HepG2 (cell line): ENCODE results near the gene PRM2. TPM values are rescaled to one million over a fixed set of nuclear protein-coding genes. Genes with fewer than 3 reads are reported as not detected.

Experiments
- CBX2 ChIP-seq, 2 experiments: fragments of 200-600 bp in 1 of 2; sonication (generic); formaldehyde crosslinking in 1 of 2; IDR thresholded peaks; 2 replicates each; pipeline versions ENCODE4 v1.7.0 to v1.8.1; 2018 to 2022; ENCODE audit warnings: low read depth in 2 of 2, low read length in 1 of 2, mild to moderate bottlenecking in 1 of 2, missing genetic modification reagents in 1 of 2
- CREB1 ChIP-seq, 2 experiments: fragments of 450-650 bp in 1 of 2; IDR thresholded peaks; 2 replicates each; pipeline ENCODE4 v1.6.1; 2016 to 2017; ENCODE audit warnings: control low read depth in 1 of 2, mild to moderate bottlenecking in 1 of 2, missing compliant biosample characterization in 1 of 2, missing genetic modification characterization in 1 of 2
- CREM ChIP-seq, 2 experiments: sonication (generic) in 1 of 2; formaldehyde crosslinking in 1 of 2; IDR thresholded peaks; 2 replicates each; pipeline versions ENCODE4 v1.4.0 to v1.6.1; 2016 to 2020; ENCODE audit warnings: antibody characterized with exemption in 1 of 2, mild to moderate bottlenecking in 1 of 2, missing genetic modification reagents in 1 of 2
- HIVEP1 ChIP-seq: sonication (generic); formaldehyde crosslinking; IDR thresholded peaks from 2 replicates; pipeline ENCODE4 v1.4.0; 2020; ENCODE audit warnings: mild to moderate bottlenecking, missing genetic modification reagents
- HMG20B ChIP-seq: conservative IDR thresholded peaks from 2 replicates; pipeline ENCODE4 v1.6.1; 2016; ENCODE audit warnings: missing genetic modification reagents, missing compliant biosample characterization
- JUN ChIP-seq: sonication (generic); formaldehyde crosslinking; IDR thresholded peaks from 2 replicates; pipeline ENCODE4 v1.4.0; 2020; ENCODE audit warnings: mild to moderate bottlenecking, missing genetic modification reagents
- KDM2A ChIP-seq: sonication (generic); formaldehyde crosslinking; IDR thresholded peaks from 2 replicates; pipeline ENCODE4 v1.4.0; 2020; ENCODE audit warnings: low read depth, missing genetic modification reagents, borderline replicate concordance
- KDM3A ChIP-seq: IDR thresholded peaks from 2 replicates; pipeline ENCODE4 v1.6.1; 2018; ENCODE audit warnings: low read depth, missing compliant biosample characterization
- MAZ ChIP-seq, 2 experiments: sonication (generic) in 1 of 2; formaldehyde crosslinking in 1 of 2; IDR thresholded peaks; 2 replicates each; pipeline versions ENCODE4 v1.5.0 to v1.6.1; 2012 to 2020; ENCODE audit warnings: low read depth in 2 of 2, mild to moderate bottlenecking in 2 of 2, borderline replicate concordance in 1 of 2, improper control_type of control experiment in 1 of 2, low read length in 1 of 2, missing genetic modification reagents in 1 of 2, moderate library complexity in 1 of 2
- MED8 ChIP-seq: sonication (generic); formaldehyde crosslinking; IDR thresholded peaks from 2 replicates; pipeline ENCODE4 v1.8.1; 2023; ENCODE audit warnings: mild to moderate bottlenecking, missing genetic modification reagents; ENCODE audit not compliant: insufficient replicate concordance
- NRL ChIP-seq: sonication (generic); formaldehyde crosslinking; IDR thresholded peaks from 2 replicates; pipeline ENCODE4 v1.5.0; 2020; ENCODE audit warnings: missing genetic modification reagents, mild to moderate bottlenecking, moderate library complexity, borderline replicate concordance
- PRPF4 ChIP-seq: fragments of 200-400 bp; formaldehyde crosslinking; IDR thresholded peaks from 2 replicates; pipeline ENCODE4 v1.6.1; 2016; ENCODE audit warnings: low read length, low read depth; ENCODE audit not compliant: poor library complexity, severe bottlenecking
- SETDB1 ChIP-seq: sonication (generic); formaldehyde crosslinking; IDR thresholded peaks from 2 replicates; pipeline ENCODE4 v1.5.1; 2020; ENCODE audit warnings: missing genetic modification reagents, mild to moderate bottlenecking, borderline replicate concordance
- SMC3 ChIP-seq: IDR thresholded peaks from 2 replicates; pipeline ENCODE4 v1.6.1; 2011; ENCODE audit warnings: low read length, improper control_type of control experiment
- STAT5B ChIP-seq: sonication (generic); formaldehyde crosslinking; IDR thresholded peaks from 2 replicates; pipeline ENCODE4 v1.4.0; 2020; ENCODE audit warnings: missing genetic modification reagents
- TBP ChIP-seq: sonication (generic); formaldehyde crosslinking; IDR thresholded peaks from 2 replicates; pipeline ENCODE4 v1.5.0; 2020; ENCODE audit warnings: missing genetic modification reagents
- ZBTB20 ChIP-seq: sonication (generic); formaldehyde crosslinking; IDR thresholded peaks from 2 replicates; pipeline ENCODE4 v1.8.1; 2023; ENCODE audit warnings: missing genetic modification reagents, low read depth, mild to moderate bottlenecking, borderline replicate concordance
- ZBTB38 ChIP-seq: sonication (generic); formaldehyde crosslinking; IDR thresholded peaks from 2 replicates; pipeline ENCODE4 v1.5.1; 2020; ENCODE audit warnings: mild to moderate bottlenecking, missing genetic modification reagents
- ZBTB39 ChIP-seq: sonication (generic); formaldehyde crosslinking; IDR thresholded peaks from 2 replicates; pipeline ENCODE4 v1.5.0; 2020; ENCODE audit warnings: missing genetic modification reagents
- ZC3H13 ChIP-seq: sonication (generic); formaldehyde crosslinking; IDR thresholded peaks from 2 replicates; pipeline ENCODE4 v1.8.1; 2023; ENCODE audit warnings: mild to moderate bottlenecking, missing genetic modification reagents, moderate library complexity
- ZEB1 ChIP-seq: IDR thresholded peaks from 2 replicates; pipeline ENCODE4 v1.6.1; 2012; ENCODE audit warnings: mild to moderate bottlenecking, low read depth, inconsistent platforms; ENCODE audit not compliant: insufficient replicate concordance
- ZNF607 ChIP-seq: sonication (generic); formaldehyde crosslinking; IDR thresholded peaks from 2 replicates; pipeline ENCODE4 v1.5.1; 2020; ENCODE audit warnings: missing genetic modification reagents, mild to moderate bottlenecking, borderline replicate concordance
- ZNF615 ChIP-seq: sonication (generic); formaldehyde crosslinking; IDR thresholded peaks from 2 replicates; pipeline ENCODE4 v1.5.0; 2020; ENCODE audit warnings: mild to moderate bottlenecking, missing genetic modification reagents, borderline replicate concordance
- ZZZ3 ChIP-seq: sonication (generic); formaldehyde crosslinking; IDR thresholded peaks from 2 replicates; pipeline ENCODE4 v1.4.0; 2020; ENCODE audit warnings: missing genetic modification reagents, mild to moderate bottlenecking, borderline replicate concordance
- polyA plus RNA-seq, 8 experiments: library from polyadenylated mRNA; depleted of rRNA in 3 of 8; stranded (reverse) in 7 of 8; unstranded in 1 of 8; fragments of >200 nt; fragmentation: Illumina TruSeq in 4 of 8; extraction: Trizol in 4 of 8; gene quantifications; 2 replicates each; pipeline versions ENCODE4 v1.2.1 to v1.2.3, GENCODE V29; 2011 to 2016; ENCODE audit warnings: low read depth in 4 of 8, missing spikeins in 1 of 8, mixed read lengths in 1 of 8; ENCODE audit not compliant: insufficient read depth in 1 of 8
- total RNA-seq, 5 experiments: library from RNA; depleted of rRNA; stranded (reverse); fragments of >200 nt; fragmentation: Illumina TruSeq; extraction: Trizol; gene quantifications; 2 replicates each; pipeline ENCODE4 v1.2.3, GENCODE V29; 2016; ENCODE audit warnings: low read depth in 1 of 5
- TF ChIP-seq, protein P1 (sequence below): sonication (generic); formaldehyde crosslinking; conservative IDR thresholded peaks from 2 replicates; pipeline ENCODE4 v1.8.0; 2022; ENCODE audit warnings: mild to moderate bottlenecking, moderate library complexity, missing genetic modification reagents

The PRM2 gene
- total and polyA plus RNA-seq, 2 of the 13 experiments (the other 11 are each of a cell fraction or from before 2014, with no cell fraction given), result 0.54 TPM; not detected in 1

GRCh38 chr16:11256661-11257130, 19.6 kb downstream of the PRM2 start (continued):
- TF ChIP-seq KDM2A (CRISPR knock-in tag), result no peak; the same call in 1 of the 2 replicates
- TF ChIP-seq SETDB1 (CRISPR knock-in tag), result no peak
- TF ChIP-seq, protein P1, sequence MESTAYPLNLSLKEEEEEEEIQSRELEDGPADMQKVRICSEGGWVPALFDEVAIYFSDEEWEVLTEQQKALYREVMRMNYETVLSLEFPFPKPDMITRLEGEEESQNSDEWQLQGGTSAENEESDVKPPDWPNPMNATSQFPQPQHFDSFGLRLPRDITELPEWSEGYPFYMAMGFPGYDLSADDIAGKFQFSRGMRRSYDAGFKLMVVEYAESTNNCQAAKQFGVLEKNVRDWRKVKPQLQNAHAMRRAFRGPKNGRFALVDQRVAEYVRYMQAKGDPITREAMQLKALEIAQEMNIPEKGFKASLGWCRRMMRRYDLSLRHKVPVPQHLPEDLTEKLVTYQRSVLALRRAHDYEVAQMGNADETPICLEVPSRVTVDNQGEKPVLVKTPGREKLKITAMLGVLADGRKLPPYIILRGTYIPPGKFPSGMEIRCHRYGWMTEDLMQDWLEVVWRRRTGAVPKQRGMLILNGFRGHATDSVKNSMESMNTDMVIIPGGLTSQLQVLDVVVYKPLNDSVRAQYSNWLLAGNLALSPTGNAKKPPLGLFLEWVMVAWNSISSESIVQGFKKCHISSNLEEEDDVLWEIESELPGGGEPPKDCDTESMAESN (CRISPR knock-in tag), result 0 out of 2 replicates have a peak, but pooled peaks have one; percentile 19
- no peak for TF ChIP-seq CREB1 (IDR thresholded peaks at IDR 0.05)
- TF ChIP-seq CREB1 (CRISPR knock-in tag; IDR thresholded peaks at IDR 0.05), result no peak
- 0 out of 2 replicates have a peak, but pooled peaks have one; percentile 19 for TF ChIP-seq STAT5B (CRISPR knock-in tag)
- TF ChIP-seq MED8, result no peak
- no peak for TF ChIP-seq CBX2 (IDR thresholded peaks at IDR 0.05; ENCODE audit: low read depth, low read length)
- no peak for TF ChIP-seq CBX2 (CRISPR knock-in tag; IDR thresholded peaks at IDR 0.05; ENCODE audit: low read depth)
- peak; percentile 15; the same call in 1 of the 2 replicates for TF ChIP-seq KDM3A (CRISPR knock-in tag)
- no peak for TF ChIP-seq PRPF4
- TF ChIP-seq MAZ (IDR thresholded peaks at IDR 0.05; ENCODE audit: borderline replicate concordance, low read depth, low read length), result no peak
- no peak for TF ChIP-seq MAZ (CRISPR knock-in tag; IDR thresholded peaks at IDR 0.05; ENCODE audit: low read depth)
- no peak for TF ChIP-seq ZNF615 (CRISPR knock-in tag)
- TF ChIP-seq CREM (IDR thresholded peaks at IDR 0.05), result no peak
- TF ChIP-seq CREM (CRISPR knock-in tag; IDR thresholded peaks at IDR 0.05), result no peak
- no peak for TF ChIP-seq JUN (CRISPR knock-in tag)
- no peak for TF ChIP-seq ZEB1
- 0 out of 2 replicates have a peak, but pooled peaks have one; percentile 47 for TF ChIP-seq ZC3H13 (CRISPR knock-in tag)
- TF ChIP-seq HMG20B (CRISPR knock-in tag), result no peak
- TF ChIP-seq TBP (CRISPR knock-in tag), result no peak
- TF ChIP-seq ZNF607 (CRISPR knock-in tag), result no peak; the same call in 1 of the 2 replicates
- TF ChIP-seq ZBTB20 (CRISPR knock-in tag), result no peak
- TF ChIP-seq ZZZ3 (CRISPR knock-in tag), result no peak
- no peak; the same call in 1 of the 2 replicates for TF ChIP-seq HIVEP1 (CRISPR knock-in tag)
- no peak for TF ChIP-seq NRL (CRISPR knock-in tag)
- no peak for TF ChIP-seq ZBTB39 (CRISPR knock-in tag)
- no peak; the same call in 1 of the 2 replicates for TF ChIP-seq ZBTB38 (CRISPR knock-in tag)
- TF ChIP-seq SMC3, result no peak; the same call in 1 of the 2 replicates
